Vein endothelial cell (primary cell): Measurements from ENCODE around the gene ANTKMT. TPM values are rescaled to one million over a fixed set of nuclear protein-coding genes. Genes with fewer than 3 reads are reported as not detected.

Experiments used
- small RNA-seq: library from RNA; depleted of rRNA; stranded (forward); fragments of <200 nt; gene quantifications from one replicate; pipeline ENCODE3, GENCODE V24; 2012
- total RNA-seq: library from RNA; depleted of rRNA; stranded (reverse); fragments of >200 nt; gene quantifications from 2 replicates; pipeline ENCODE4 v1.2.3, GENCODE V29; 2012

Gene ANTKMT, protein sequence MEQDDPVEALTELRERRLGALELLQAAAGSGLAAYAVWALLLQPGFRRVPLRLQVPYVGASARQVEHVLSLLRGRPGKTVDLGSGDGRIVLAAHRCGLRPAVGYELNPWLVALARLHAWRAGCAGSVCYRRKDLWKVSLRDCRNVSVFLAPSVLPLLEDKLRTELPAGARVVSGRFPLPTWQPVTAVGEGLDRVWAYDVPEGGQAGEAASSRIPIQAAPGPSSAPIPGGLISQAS
- total RNA-seq: 23.1 and 33.6 TPM in 2 replicates

GRCh38 chr16:720990-721764, at the start of gene ANTKMT:
TSS of gene ANTKMT (plus strand) at chr16:721146. CDS start at chr16:721275, 129 bp downstream.

DNA sequence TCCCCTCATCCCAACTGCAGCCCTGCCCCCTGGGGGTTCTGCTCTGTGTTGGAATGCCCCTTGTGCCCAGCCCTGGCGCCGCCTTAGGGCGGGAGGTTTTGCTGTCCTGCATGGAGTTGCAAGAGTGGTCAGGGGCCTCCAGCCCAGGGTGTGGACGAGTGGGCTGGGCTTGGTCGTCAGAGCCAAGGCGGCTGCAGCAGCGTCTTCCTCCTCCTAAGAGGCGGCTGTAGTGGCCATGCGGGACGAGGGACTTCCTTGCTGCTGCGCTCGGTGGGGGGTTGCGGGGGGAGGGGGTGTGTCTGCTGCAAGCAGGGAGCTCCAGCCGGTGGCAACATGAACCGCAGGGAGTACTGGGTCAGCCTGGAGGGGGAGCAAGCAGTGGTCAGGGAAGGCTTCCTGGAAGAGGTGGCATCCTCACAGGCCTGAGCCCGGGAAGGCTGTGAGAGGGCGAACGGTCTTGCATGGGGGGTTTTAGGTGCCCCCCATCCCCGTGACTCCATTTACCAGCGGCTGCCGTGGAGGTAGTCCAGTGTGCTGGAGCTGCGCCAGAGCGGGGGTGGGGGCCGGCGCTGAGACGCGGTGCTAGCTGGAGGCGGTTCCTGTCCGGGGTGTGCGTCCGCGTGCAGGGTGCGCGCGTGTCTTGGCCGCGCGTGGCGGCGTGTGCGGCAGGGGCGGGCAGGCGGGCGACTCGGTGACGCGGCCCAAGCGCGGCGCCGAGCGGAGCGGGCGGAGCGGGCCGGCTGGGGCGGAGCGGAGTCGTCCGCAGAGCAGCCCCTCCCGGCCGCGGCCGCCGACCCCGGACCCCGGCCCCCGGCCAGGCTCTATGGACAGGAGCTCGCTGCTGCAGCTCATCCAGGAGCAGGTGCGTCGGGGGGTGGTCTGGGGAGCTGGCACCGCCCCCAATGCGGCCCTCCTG, 45.7 kb upstream of the ANTKMT start, which contains the start of gene RHBDL1:
Gene RHBDL1 (plus strand): TSS at position 704 of the 916 bp plus-strand sequence. CDS start 120 bp downstream, at position 824.

DNA sequence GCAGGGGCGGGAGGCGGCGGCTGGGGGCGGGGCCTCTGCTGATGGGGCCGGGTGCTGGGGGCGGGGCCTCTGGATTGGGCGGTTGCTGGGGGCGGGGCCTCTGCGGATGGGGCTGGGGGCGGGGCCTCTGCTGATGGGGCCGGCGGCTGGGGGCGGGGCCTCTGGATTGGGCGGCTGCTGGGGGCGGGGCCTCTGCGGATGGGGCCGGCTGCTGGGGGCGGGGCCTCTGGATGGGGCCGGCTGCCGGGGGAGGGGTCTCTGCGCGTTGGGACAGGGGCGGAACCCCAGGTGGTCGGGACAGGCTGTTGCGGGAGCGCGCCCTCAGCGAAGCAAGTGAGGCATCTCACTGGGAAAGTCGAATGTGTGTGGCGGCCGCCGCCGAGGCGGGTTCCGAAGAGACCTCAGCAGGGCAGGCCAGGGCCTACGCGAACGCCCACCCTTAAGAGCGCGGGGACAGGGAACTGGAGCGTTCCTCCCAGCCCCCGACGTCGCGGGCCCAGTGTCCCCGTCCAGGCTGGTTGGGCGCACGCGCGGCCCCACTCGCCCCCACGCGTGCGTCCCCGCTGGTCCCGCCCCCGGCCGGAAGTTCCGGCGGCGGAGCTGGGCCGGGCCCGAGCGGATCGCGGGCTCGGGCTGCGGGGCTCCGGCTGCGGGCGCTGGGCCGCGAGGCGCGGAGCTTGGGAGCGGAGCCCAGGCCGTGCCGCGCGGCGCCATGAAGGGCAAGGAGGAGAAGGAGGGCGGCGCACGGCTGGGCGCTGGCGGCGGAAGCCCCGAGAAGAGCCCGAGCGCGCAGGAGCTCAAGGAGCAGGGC, 40.9 kb upstream of the ANTKMT start, which contains the start of gene STUB1:
Gene STUB1 (plus strand): TSS at position 597 of the 811 bp plus-strand sequence. CDS start 116 bp downstream, at position 713.

GRCh38 chr16:684071-684794, 36.7 kb upstream of the ANTKMT start, which contains the start of gene JMJD8:
TSS of gene JMJD8 (minus strand) at chr16:684334. CDS start at chr16:684319, 15 bp downstream.

GRCh38 chr16:705431-706188, 15.3 kb upstream of the ANTKMT start, which contains the start of gene FBXL16:
TSS of gene FBXL16 (minus strand) at chr16:705801. CDS start at chr16:697405, 8,396 bp downstream.

DNA sequence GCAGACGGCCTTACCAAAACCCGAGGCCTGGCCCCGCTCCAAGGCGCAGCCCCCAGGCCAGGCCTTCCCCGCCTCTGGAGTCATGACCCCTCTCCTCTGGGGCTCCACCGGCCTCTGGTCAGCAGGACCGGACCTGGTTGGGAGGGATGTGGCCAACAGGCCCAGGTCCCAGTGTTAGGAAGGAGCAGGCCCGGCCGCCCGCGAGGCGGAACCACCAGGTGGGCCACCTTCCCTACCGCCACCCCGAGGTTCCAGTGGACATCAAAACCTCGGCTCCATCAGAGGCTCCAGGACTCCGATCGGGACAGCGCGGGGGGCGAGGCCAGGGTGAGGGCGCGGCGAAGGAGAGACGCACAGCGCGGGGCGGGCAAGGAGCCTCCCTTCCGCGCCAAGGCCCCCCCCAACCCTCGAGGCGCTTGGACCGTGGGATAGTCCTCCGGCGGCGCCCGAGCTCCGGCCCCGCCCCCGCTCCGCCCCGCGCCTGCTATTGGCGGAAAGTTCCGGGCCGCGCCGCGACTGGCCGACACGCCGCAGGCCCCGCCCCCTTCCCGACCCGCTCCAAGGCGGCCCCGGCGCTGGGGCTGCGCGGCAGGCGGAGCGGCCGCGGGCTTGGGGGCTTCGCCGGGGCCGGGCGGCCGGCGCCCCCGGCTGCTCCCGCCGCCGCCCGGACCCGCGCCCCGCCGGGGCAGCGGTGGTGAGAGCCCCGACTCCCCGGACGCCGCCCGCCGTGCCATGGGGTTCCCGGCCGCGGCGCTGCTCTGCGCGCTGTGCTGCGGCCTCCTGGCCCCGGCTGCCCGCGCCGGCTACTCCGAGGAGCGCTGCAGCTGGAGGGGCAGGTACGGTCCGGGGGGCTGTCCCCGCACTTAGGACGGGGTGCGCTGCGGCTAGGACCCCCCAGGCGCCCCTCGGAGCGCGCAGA, 6.1 kb upstream of the ANTKMT start, which contains the start of gene METRN:
Gene METRN (plus strand): TSS at position 561 of the 919 bp plus-strand sequence. CDS start 172 bp downstream, at position 733.

DNA sequence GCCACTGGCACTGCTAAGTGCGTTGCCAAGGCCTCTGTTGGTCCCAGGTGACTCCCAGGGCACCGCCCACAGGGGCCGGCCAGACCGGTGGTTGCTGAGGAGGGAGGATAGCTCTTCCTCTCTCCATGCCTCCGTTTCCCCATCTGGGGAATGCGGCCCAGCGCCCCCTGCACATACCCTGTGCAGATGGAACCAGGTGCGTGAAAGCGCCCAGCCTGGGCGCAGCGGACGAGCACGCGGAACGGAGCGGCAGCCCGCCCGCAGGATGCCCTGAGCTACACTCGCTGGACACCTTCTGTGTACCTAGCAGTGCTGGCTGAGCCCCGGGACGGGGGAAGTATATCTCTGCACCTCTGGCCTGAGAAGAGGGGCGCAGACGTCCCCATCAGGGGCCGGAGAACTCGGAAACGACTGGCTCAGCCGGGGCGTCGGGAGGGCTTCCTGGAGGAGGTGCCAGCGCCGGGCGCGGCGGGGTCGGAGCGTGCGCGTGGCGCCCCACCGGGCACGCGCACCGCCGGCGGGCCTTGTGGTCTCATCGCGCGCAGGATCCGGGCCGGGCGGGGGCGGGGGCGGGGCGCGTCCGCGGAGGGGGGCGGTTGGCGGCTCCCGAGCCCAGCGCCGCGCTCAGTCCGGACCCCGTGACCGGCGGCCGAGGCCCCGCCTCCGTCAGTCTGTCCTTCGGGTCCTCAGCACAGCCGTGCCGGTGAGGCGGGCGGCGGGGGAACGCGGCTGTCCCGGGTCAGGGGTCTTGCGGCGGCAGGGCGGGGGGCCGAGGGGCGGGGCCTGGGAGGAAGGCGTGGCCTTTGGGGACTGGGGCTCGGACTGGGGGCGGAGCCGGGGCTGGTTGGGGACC, 5.7 kb downstream of the ANTKMT start, which contains the start of the genes CCDC78 and HAGHL:
Gene CCDC78 (minus strand): TSS at position 6 of the 853 bp plus-strand sequence. CDS start 76 bp downstream, outside the sequence.
Gene HAGHL (plus strand): TSS at position 669 of the 853 bp plus-strand sequence. CDS start 404 bp downstream, outside the sequence.

GRCh38 chr16:740764-741505, 20.0 kb downstream of the ANTKMT start, which contains the start of gene CIAO3:
TSS of gene CIAO3 (minus strand) at chr16:740997. CDS start at chr16:740985, 12 bp downstream.

DNA sequence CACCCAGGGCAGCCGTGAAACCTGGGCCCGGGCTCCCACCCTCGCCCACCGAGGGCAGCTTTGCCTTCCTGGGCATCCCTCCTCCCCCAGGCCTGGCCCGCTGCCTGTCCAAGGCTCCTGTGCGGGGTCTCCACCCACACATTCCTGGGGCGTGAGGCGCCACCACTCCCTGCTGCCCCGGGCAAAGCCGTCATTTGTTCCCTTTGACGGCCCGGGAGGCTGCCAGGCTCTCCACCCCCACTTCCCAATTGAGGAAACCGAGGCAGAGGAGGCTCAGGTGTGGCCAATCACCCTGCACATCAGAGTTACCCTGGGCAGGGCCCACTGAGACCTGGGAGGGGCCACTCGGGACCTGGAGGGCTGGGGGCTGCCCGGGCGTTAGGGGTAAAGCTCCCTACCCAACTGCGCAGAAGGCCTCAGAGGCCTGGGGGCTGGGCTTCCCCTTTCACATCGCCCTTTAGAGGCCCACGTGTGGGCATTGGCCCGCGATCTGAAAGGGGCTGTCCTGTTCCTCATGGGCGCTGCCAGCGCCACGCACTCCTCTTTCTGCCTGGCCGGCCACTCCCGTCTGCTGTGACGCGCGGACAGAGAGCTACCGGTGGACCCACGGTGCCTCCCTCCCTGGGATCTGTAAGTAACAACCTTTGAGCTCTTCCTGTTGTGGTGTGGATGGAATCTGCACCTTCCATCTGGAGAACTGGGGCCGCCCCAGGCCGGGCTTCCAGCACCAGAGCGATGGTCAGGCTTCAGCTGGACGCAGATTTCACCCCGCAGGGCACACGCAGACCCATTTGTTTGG, 39.8 kb downstream of the ANTKMT start, which contains the start of gene MSLN:
Gene MSLN (plus strand): TSS at position 190 of the 799 bp plus-strand sequence. CDS start 1,947 bp downstream, outside the sequence.

Small RNAs within 50 kb of the gene (small RNA-seq; reads per million reads assigned to genes)
- gene MIR662: not detected

Other genes starting within 250 kb of the ANTKMT start
- 56.2 and 61.2 TPM in 2 replicates for gene CAPN15, start 193.4 kb upstream of the ANTKMT start, total RNA-seq
- gene PRR35, start 160.8 kb upstream of the ANTKMT start, total RNA-seq: not detected in 2 replicates
- gene NHLRC4, start 154.1 kb upstream of the ANTKMT start, total RNA-seq: 2.4 and 2.9 TPM in 2 replicates
- gene PIGQ, start 151.2 kb upstream of the ANTKMT start, total RNA-seq: 28.4 and 45.1 TPM in 2 replicates
- gene RAB40C, start 131.1 kb upstream of the ANTKMT start, total RNA-seq: 15.0 and 17.0 TPM in 2 replicates
- gene WFIKKN1, start 90.2 kb upstream of the ANTKMT start, total RNA-seq: under 0.01 and 0.19 TPM in 2 replicates
- gene METTL26, start 84.8 kb upstream of the ANTKMT start, total RNA-seq: 90.8 and 142 TPM in 2 replicates
- 14.0 and 20.9 TPM in 2 replicates for gene MCRIP2, start 79.3 kb upstream of the ANTKMT start, total RNA-seq
- gene WDR90, start 71.8 kb upstream of the ANTKMT start, total RNA-seq: 15.9 and 18.6 TPM in 2 replicates
- gene RHOT2, start 53.0 kb upstream of the ANTKMT start, total RNA-seq: 44.6 and 53.2 TPM in 2 replicates
- 0.38 and 0.65 TPM in 2 replicates for gene RHBDL1, start 45.5 kb upstream of the ANTKMT start, total RNA-seq
- 115 and 135 TPM in 2 replicates for gene STUB1, start 40.7 kb upstream of the ANTKMT start, total RNA-seq
- 39.8 and 63.7 TPM in 2 replicates for gene JMJD8, start 36.8 kb upstream of the ANTKMT start, total RNA-seq
- gene WDR24, start 30.7 kb upstream of the ANTKMT start, total RNA-seq: 8.5 and 9.5 TPM in 2 replicates
- gene FBXL16, start 15.3 kb upstream of the ANTKMT start, total RNA-seq: under 0.01 and 0.29 TPM in 2 replicates
- 22.2 and 35.3 TPM in 2 replicates for gene METRN, start 6.0 kb upstream of the ANTKMT start, total RNA-seq
- gene CCDC78, start 5.3 kb downstream of the ANTKMT start, total RNA-seq: 1.3 and 1.6 TPM in 2 replicates
- gene HAGHL, start 6.0 kb downstream of the ANTKMT start, total RNA-seq: 9.7 and 13.4 TPM in 2 replicates
- gene CIAO3, start 19.9 kb downstream of the ANTKMT start, total RNA-seq: 36.8 and 40.5 TPM in 2 replicates
- not detected in 2 replicates for gene MSLN, start 39.6 kb downstream of the ANTKMT start, total RNA-seq
- gene RPUSD1, start 67.2 kb downstream of the ANTKMT start, total RNA-seq: 51.9 and 52.7 TPM in 2 replicates
- 15.0 and 20.4 TPM in 2 replicates for gene CHTF18, start 67.5 kb downstream of the ANTKMT start, total RNA-seq
- not detected in 2 replicates for gene GNG13, start 79.6 kb downstream of the ANTKMT start, total RNA-seq
- 18.9 and 28.8 TPM in 2 replicates for gene LMF1, start 249.8 kb downstream of the ANTKMT start, total RNA-seq